Activated naive CD4-positive, alpha-beta T cell treated with anti-CD3 and anti-CD28 coated beads, Interleukin-2, amount 50 U/mL, for 72 hours (primary cell): ENCODE data around the gene OR2AT4. TPM values are rescaled to one million over a fixed set of nuclear protein-coding genes. Genes with fewer than 3 reads are reported as not detected.

Source experiments
- ATAC-seq, 2 donors: fragments of 150-1000 bp; cut with Tn5 transposase; 2 replicates each; pipeline ENCODE4 v1.10.0; 2021; ENCODE audit warnings: mild to moderate bottlenecking in 2 of 2, moderate library complexity in 2 of 2
- DNase-seq, 2 donors: peaks; one replicate each; pipeline ENCODE4 v3.0.0; 2021 to 2022; ENCODE audit warnings: low spot score in 2 of 2
- H3K27ac Mint-ChIP-seq, 2 donors: one replicate each; pipeline ENCODE4 v1.8.0; 2022; ENCODE audit warnings: mild to moderate bottlenecking in 2 of 2, mixed read lengths in 2 of 2
- H3K36me3 Mint-ChIP-seq, 2 donors: one replicate each; pipeline ENCODE4 v1.8.0; 2022; ENCODE audit warnings: mixed read lengths in 2 of 2
- H3K9me3 Mint-ChIP-seq, 2 donors: one replicate each; pipeline ENCODE4 v1.8.0; 2022; ENCODE audit warnings: mixed read lengths in 2 of 2
- total RNA-seq, 2 donors: library from RNA; stranded (reverse); gene quantifications; one replicate each; pipeline ENCODE4 v1.2.3, GENCODE V29; 2022

The OR2AT4 gene
- total RNA-seq: not detected

- DNase-seq: no peak
- Mint-ChIP-seq H3K27ac (no peak within 1 kb of the TSS), H3K36me3 (no peaks in the 10 kb centered on the region), H3K9me3 (peaks cover 0 to 4% of the 10 kb centered on the region in 2 donors)
- ATAC-seq: no peak
Observed at GRCh38 chr11:75096456-75097172, at the start of gene OR2AT4. TSS of gene OR2AT4 (minus strand) at chr11:75096876.

GRCh38 chr11:75145972-75146519 lies 49.4 kb upstream of the OR2AT4 start:
- no peaks in the 10 kb centered on the region for H3K36me3 Mint-ChIP-seq
- ATAC-seq: no peak
- no peaks in the 10 kb centered on the region for H3K9me3 Mint-ChIP-seq
- no peak overlapping the region for H3K27ac Mint-ChIP-seq
- DNase-seq: no peak

GRCh38 chr11:75145196-75145971 lies 48.7 kb upstream of the OR2AT4 start:
- ATAC-seq (no peak), DNase-seq (no peak)
- Mint-ChIP-seq H3K36me3 (no peaks in the 10 kb centered on the region), H3K27ac (no peak overlapping the region), H3K9me3 (no peaks in the 10 kb centered on the region)

GRCh38 chr11:75144716-75145014 lies 48.0 kb upstream of the OR2AT4 start:
- DNase-seq (no peak), ATAC-seq (no peak)
- no peaks in the 10 kb centered on the region for H3K9me3 Mint-ChIP-seq
- H3K27ac Mint-ChIP-seq: no peak overlapping the region
- no peaks in the 10 kb centered on the region for H3K36me3 Mint-ChIP-seq

- peak overlapping the region; percentile 18 to 61 for H3K27ac Mint-ChIP-seq
Observed at GRCh38 chr11:75143420-75143731, 46.7 kb upstream of the OR2AT4 start.

GRCh38 chr11:75142714-75143419 lies 46.2 kb upstream of the OR2AT4 start:
- DNase-seq (peak; percentile 71 to 83), ATAC-seq (peak; percentile 91 to 96)
- Mint-ChIP-seq H3K27ac (peak overlapping the region; percentile 18 to 61), H3K36me3 (no peaks in the 10 kb centered on the region), H3K9me3 (no peaks in the 10 kb centered on the region)

More at GRCh38 chr11:75143420-75143731, 46.7 kb upstream of the OR2AT4 start:
- Mint-ChIP-seq H3K36me3 (no peaks in the 10 kb centered on the region), H3K9me3 (no peaks in the 10 kb centered on the region)
- ATAC-seq: no peak
- DNase-seq: no peak

GRCh38 chr11:75141166-75141565 lies 44.5 kb upstream of the OR2AT4 start:
- Mint-ChIP-seq H3K36me3 (no peaks in the 10 kb centered on the region), H3K27ac (no peak overlapping the region), H3K9me3 (no peaks in the 10 kb centered on the region)
- DNase-seq (no peak), ATAC-seq (no peak)

GRCh38 chr11:75140269-75141138 lies 43.8 kb upstream of the OR2AT4 start:
- ATAC-seq (peak; percentile 43 to 56), DNase-seq (peak; percentile 66 to 89)
- Mint-ChIP-seq H3K9me3 (no peaks in the 10 kb centered on the region), H3K36me3 (no peaks in the 10 kb centered on the region), H3K27ac (no peak overlapping the region)

GRCh38 chr11:75135651-75136050 lies 39.0 kb upstream of the OR2AT4 start:
- ATAC-seq (no peak), DNase-seq (no peak)
- Mint-ChIP-seq H3K36me3 (no peaks in the 10 kb centered on the region), H3K9me3 (no peaks in the 10 kb centered on the region), H3K27ac (no peak overlapping the region)

GRCh38 chr11:75135021-75135650 lies 38.5 kb upstream of the OR2AT4 start:
- ATAC-seq: no peak
- H3K9me3 Mint-ChIP-seq: no peaks in the 10 kb centered on the region
- H3K36me3 Mint-ChIP-seq: no peaks in the 10 kb centered on the region
- H3K27ac Mint-ChIP-seq: no peak overlapping the region
- DNase-seq: no peak

GRCh38 chr11:75133976-75134375 lies 37.3 kb upstream of the OR2AT4 start:
- ATAC-seq: no peak
- Mint-ChIP-seq H3K36me3 (no peaks in the 10 kb centered on the region), H3K9me3 (no peaks in the 10 kb centered on the region), H3K27ac (no peak overlapping the region)
- no peak for DNase-seq

GRCh38 chr11:75132080-75132479 lies 35.4 kb upstream of the OR2AT4 start:
- ATAC-seq (no peak), DNase-seq (no peak)
- H3K9me3 Mint-ChIP-seq: no peaks in the 10 kb centered on the region
- no peak overlapping the region for H3K27ac Mint-ChIP-seq
- H3K36me3 Mint-ChIP-seq: no peaks in the 10 kb centered on the region

GRCh38 chr11:75126564-75126963 lies 29.9 kb upstream of the OR2AT4 start:
- H3K36me3 Mint-ChIP-seq: no peaks in the 10 kb centered on the region
- H3K27ac Mint-ChIP-seq: no peak overlapping the region
- ATAC-seq: no peak
- no peak for DNase-seq
- no peaks in the 10 kb centered on the region for H3K9me3 Mint-ChIP-seq

- H3K9me3 Mint-ChIP-seq: peaks cover 9 to 12% of the 10 kb centered on the region in 2 donors
Observed at GRCh38 chr11:75118577-75118976, 21.9 kb upstream of the OR2AT4 start.

GRCh38 chr11:75114465-75114864 lies 17.8 kb upstream of the OR2AT4 start:
- Mint-ChIP-seq H3K27ac (no peak overlapping the region), H3K36me3 (peaks cover 6 to 22% of the 10 kb centered on the region in 2 donors), H3K9me3 (peaks cover 23 to 24% of the 10 kb centered on the region in 2 donors)
- DNase-seq (no peak), ATAC-seq (no peak)

More at GRCh38 chr11:75118577-75118976, 21.9 kb upstream of the OR2AT4 start:
- Mint-ChIP-seq H3K36me3 (peaks cover 0 to 11% of the 10 kb centered on the region in 2 donors), H3K27ac (no peak overlapping the region)
- ATAC-seq (no peak), DNase-seq (no peak)

- no peak for DNase-seq
- Mint-ChIP-seq H3K9me3 (peaks cover 23 to 24% of the 10 kb centered on the region in 2 donors), H3K27ac (no peak overlapping the region), H3K36me3 (peaks cover 6 to 22% of the 10 kb centered on the region in 2 donors)
- ATAC-seq: no peak
Observed at GRCh38 chr11:75113030-75113429, 16.4 kb upstream of the OR2AT4 start.
